GM19372 (cell line): Measurements from ENCODE around the gene OR1F1.
"Not testable (repeated sequence)": the region's sequence is repeated elsewhere in the genome, so short reads cannot be mapped to it uniquely, and the experiment has no call there.

Experiments
- ATAC-seq: cut with Tn5 transposase; IDR thresholded peaks from one replicate; pipeline ENCODE4 v1.9.1; 2021; ENCODE audit warnings: mild to moderate bottlenecking, low read depth, moderate library complexity; ENCODE audit not compliant: unreplicated experiment

OR1F1 gene

GRCh38 chr16:3194792-3195191 is 6.8 kb downstream of the OR1F1 start:
- no peak for ATAC-seq

DNA sequence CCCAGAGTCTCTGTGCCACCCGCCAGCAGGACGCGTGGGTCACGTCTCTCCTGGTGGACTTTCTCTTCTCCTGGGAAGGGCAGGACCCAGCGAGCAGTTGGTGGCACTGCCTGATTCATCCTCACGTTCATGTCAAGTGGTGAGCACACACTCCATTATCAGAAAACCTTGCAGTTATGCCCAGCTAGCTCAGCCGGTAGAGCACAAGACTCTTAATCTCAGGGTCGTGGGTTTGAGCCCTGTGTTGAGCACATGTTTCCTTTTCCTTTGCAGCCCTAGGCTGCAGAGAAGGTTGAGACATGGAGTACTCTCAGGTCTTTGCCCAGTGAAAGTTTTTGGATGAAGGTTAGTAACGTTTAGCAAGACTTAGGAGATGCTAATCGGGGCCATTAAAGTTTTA is 8.0 kb downstream of the OR1F1 start:
- ATAC-seq = no peak

GRCh38 chr16:3197694-3198333 is 9.8 kb downstream of the OR1F1 start:
- not testable (repeated sequence) for ATAC-seq

DNA sequence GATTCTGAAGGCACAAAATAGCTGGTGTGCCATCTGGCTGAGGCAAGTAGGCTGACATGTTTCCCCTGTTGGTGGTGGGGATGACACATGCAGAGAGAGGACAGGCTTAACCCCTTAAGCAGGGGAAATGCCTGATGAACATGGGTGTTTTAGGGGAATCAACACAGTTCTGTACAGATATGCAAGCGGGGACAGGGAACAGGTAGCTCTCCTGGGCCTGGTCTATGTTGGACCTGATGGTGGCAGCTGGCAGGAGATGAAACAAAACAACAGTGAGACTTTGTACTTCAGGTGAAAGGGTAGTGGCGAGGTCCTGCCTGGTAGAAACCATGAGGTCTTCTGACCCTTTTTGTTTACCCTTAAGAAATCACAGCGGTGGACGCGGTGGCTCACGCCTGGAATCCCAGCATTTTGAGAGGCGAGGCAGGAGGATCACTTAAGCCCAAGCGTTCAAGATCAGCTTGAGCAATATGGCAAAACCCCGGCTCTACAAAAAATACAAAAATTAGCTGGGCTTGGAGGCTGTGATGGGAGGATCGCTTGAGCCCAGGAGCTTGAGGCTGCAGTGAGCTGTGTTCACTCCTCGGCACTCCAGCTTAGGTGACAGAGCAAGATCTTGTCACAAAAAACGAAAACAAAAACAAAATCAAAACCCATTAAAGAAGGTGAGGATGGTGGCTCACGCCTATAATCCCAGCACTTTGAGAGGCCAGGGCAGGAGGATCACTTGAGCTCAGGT is 10.5 kb downstream of the OR1F1 start:
- ATAC-seq = no peak

GRCh38 chr16:3202903-3203539 is 15.0 kb downstream of the OR1F1 start:
- no peak for ATAC-seq

DNA sequence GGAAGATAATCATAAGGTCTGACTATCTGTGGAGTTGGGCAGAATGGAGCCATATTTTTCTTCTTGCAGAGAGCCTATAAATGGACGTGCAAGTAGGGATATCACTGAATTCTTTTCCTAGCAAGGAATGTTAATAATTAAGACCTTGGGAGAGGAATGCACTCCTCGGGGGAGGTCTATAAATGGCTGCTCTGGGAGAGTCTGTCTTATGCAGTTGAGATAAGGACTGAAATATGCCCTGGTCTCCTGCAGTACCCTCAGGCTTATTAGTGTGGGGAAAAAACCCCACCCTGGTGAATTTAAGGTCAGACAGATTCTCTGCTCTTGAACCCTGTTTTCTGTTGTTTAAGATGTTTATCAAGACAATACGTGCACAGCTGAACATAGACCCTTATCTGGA is 17.9 kb downstream of the OR1F1 start:
- not testable (repeated sequence) for ATAC-seq

- no peak for ATAC-seq
These were observed 19.3 kb downstream of the OR1F1 start for GRCh38 chr16:3207086-3207953.

DNA sequence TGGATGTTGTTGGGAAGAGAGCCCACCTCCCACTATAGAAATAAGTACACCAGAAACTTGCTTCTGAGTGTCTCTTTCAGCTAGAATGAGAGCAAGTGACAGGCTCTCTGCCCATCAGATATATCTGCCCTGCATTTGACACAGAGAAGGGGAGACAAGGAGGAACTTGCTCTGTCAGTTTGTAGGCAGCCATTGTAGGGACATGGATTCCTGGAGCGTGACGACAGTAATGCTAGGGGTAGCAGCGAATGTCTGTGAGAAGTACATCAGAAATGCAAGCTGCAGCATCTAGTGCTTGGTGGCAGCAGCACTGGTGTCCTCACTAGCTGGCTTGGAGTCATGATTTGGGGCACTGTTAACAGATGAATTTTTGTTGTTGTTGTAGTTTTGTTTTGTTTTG is 24.0 kb downstream of the OR1F1 start:
- ATAC-seq = no peak

GRCh38 chr16:3212567-3212966 is 24.6 kb downstream of the OR1F1 start:
- no peak for ATAC-seq

DNA sequence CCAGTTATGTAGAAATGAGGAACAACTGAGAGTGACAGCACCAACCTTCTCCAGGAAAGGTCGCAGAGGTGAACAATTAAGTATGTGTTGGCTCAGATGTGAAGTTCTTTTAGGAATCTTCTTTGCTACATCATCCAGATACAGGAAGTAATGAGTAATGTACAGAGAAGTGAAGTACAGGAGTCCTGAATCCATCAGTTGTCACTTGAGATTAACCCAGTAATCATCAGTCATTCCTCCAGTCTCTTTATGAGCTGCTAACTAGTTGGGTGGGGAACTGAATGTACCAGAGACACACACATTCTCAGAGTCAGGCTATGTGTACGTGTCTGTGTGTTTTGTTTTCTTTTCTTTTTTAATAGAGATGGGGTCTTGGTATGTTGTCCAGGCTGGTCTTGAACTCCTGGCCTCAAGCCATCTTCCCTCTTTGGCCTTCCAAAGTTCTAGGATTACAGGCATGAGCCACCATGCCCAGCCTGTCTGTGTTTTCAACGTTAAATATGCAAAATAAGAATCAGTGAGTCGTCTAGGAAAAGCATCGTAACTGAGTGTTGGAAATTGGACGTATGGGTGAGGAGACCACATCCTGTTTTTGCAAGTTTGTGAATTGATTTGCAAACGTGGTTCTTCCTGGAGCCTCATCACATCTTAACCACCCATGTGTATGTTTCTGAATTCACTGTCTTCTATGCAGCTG is 27.0 kb downstream of the OR1F1 start:
- no peak for ATAC-seq

- no peak for ATAC-seq
These were observed 27.7 kb downstream of the OR1F1 start for GRCh38 chr16:3215601-3216262.

- ATAC-seq = no peak
These were observed 28.2 kb downstream of the OR1F1 start for GRCh38 chr16:3216263-3216640.

- no peak for ATAC-seq
These were observed 32.8 kb downstream of the OR1F1 start for GRCh38 chr16:3220839-3221238.

DNA sequence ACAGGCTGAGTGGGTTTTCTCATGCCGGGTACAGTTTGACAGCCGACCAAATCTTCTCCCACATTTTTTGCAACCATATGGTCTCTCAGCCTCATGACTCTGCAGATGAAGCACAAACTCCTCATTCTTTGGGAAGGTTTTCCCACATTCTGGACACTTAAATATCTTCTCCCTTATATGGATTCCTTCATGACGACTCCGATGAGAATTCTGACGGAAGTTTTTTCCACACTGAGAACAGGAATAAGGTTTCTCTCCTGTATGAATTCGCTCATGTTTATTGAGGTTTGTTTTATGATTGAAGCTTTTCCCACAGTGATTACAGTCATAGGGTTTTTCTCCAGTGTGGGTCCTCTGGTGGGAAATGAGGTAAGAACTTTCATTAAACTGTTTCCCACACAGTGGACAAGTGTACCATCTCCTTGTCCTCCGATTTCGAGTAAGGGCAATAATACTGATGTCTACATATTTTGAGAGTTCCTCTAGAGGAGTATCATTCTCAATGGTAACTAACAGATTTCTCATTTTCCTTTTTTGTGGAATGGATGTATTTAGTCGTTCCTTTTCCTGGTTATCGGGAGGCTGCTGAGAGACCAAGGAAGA is 36.0 kb downstream of the OR1F1 start:
- no peak for ATAC-seq

GRCh38 chr16:3234543-3234856 is 46.5 kb downstream of the OR1F1 start:
- no peak for ATAC-seq

DNA sequence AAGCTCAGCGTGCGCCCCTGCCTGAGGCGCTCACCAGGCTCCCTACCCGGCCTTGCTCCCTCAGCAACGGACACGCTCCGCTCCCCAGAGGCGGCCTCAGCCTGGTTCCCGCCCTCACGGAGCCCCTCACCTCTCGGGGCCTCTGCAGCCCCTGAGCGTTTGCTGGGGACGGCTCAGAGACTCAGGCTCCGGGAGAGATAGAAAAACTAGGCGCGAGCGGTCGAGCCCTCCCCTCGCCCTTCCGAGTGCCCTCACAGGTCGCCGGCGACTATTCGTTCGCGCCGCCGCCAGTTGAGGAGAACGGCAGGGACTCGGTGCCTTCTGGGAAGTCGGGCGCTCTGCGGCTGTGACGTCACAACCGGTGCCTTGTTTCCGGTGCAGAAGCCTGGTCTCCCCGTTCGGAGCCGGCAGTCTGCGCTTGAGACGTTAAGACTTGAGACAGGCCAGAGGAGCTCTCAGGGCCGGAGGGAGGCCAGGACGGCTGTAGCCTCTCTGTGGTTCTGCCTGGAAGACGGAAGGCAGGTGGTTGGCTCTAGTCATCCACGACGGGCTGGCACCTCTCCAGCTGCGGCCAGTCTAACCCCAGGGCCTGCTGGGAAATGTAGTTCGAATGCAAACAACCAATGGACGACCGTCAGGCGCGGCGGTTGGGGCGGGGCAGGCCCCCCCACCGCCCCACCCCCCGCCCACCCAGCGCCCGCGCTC is 47.0 kb downstream of the OR1F1 start, which contains the start of gene ZNF200:
Gene ZNF200 (minus strand): TSS at position 302 of the 705 bp plus-strand sequence. CDS start 1,403 bp downstream, outside the sequence.
- ATAC-seq = peak; percentile 89

- no peak for ATAC-seq
These were observed 48.1 kb downstream of the OR1F1 start for GRCh38 chr16:3235856-3236669.

GRCh38 chr16:3241761-3242160 is 53.8 kb downstream of the OR1F1 start:
- no peak for ATAC-seq
